Sigmoid colon (tissue), 4 donors: Measurements from ENCODE around the gene ATF1.

Source experiments
- CTCF ChIP-seq, 4 experiments: fragments of 450-650 bp in 3 of 4; fragments of 200-600 bp in 1 of 4; IDR thresholded peaks; one replicate each; pipeline ENCODE4 v1.5.1; 2016 to 2019; ENCODE audit warnings: antibody characterized with exemption in 4 of 4, mild to moderate bottlenecking in 3 of 4, moderate library complexity in 2 of 4
- EP300 ChIP-seq, 4 donors: sonication (generic); formaldehyde crosslinking; IDR thresholded peaks; one replicate each; pipeline ENCODE4 v1.6.1; 2017; ENCODE audit warnings: antibody characterized with exemption in 4 of 4
- POLR2A ChIP-seq, 2 donors: fragments of 450-650 bp; IDR thresholded peaks; one replicate each; pipeline ENCODE4 v1.6.1; 2016; ENCODE audit warnings: antibody characterized with exemption in 2 of 2, mild to moderate bottlenecking in 2 of 2, moderate library complexity in 2 of 2
- POLR2AphosphoS5 ChIP-seq, 4 donors: sonication (generic); formaldehyde crosslinking; IDR thresholded peaks; one replicate each; pipeline ENCODE4 v1.6.1; 2017; ENCODE audit warnings: antibody characterized with exemption in 4 of 4

DNA sequence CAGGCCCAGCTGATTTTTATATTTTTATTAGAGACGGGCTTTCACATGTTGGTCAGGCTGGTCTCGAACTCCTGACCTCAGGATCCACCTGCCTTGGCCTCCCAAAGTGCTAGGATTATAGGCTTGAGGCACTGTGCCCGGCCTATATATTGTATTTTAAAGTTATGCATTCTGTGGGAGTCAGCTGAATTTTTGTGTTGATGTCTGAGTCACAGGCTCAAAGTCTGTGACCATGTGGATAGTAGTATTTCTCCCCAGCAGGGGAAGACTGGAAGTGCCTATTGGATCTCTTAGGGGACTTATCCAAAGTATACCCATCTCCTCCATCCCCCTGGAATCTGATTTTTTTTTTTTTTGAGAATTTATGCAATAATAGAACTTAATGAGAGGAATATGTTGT is 43.8 kb upstream of the ATF1 start:
- TF ChIP-seq CTCF (IDR thresholded peaks at IDR 0.05): no peak
- TF ChIP-seq POLR2AphosphoS5 (IDR thresholded peaks at IDR 0.05): no peak
- no peak for TF ChIP-seq POLR2A (IDR thresholded peaks at IDR 0.05)
- TF ChIP-seq EP300 (IDR thresholded peaks at IDR 0.05): no peak
